GM06990 (cell line): ENCODE data around the gene ACOT7.
A peak's percentile ranks its signal among the peaks of the same experiment; 100 is the strongest.

ENCODE experiments used
- DNase-seq: peaks from one replicate; pipeline ENCODE4 v3.0.0-alpha.2; 2011; ENCODE audit not compliant: insufficient read length; ENCODE audit errors: extremely low read depth
- H3K27me3 ChIP-seq: replicated peaks from 2 replicates; pipeline ENCODE4 v1.6.0; 2011; ENCODE audit warnings: low read length; ENCODE audit not compliant: control insufficient read depth, insufficient read depth
- H3K36me3 ChIP-seq: 2 replicates; pipeline ENCODE4 v1.5.1; 2011; ENCODE audit warnings: low read length; ENCODE audit not compliant: control insufficient read depth, insufficient read depth
- H3K4me3 ChIP-seq: replicated peaks from 2 replicates; pipeline ENCODE4 v1.5.1; 2011; ENCODE audit warnings: low read depth, mild to moderate bottlenecking, control low read depth, low read length
- CTCF ChIP-seq: IDR thresholded peaks from 2 replicates; pipeline ENCODE4 v1.5.1; 2011; ENCODE audit warnings: low read length, control low read depth, mild to moderate bottlenecking, inconsistent platforms; ENCODE audit not compliant: insufficient read depth, poor library complexity, severe bottlenecking

Gene ACOT7

GRCh38 chr1:6244401-6245049 is 149.0 kb downstream of the ACOT7 start:
- Histone ChIP-seq H3K4me3 (no peak overlapping the region), H3K27me3 (peaks cover 10% of the 10 kb centered on the region), H3K36me3 (no peaks in the 10 kb centered on the region)
- peak; percentile 15 for DNase-seq
- TF ChIP-seq CTCF: no peak

GRCh38 chr1:6243993-6244392 is 149.6 kb downstream of the ACOT7 start, which contains the start of gene HES3:
HES3 (plus strand) TSS chr1:6244179; CDS start chr1:6244366, 187 bp downstream.
- no peak within 1 kb of the TSS for H3K4me3 ChIP-seq
- no peak for TF ChIP-seq CTCF
- H3K27me3 ChIP-seq: peaks cover 10% of the 10 kb centered on the region
- H3K36me3 ChIP-seq: no peaks in the 10 kb centered on the region
- DNase-seq: peak; percentile 15

- no peak overlapping the region for H3K4me3 ChIP-seq
- no peak for TF ChIP-seq CTCF
- no peaks in the 10 kb centered on the region for H3K36me3 ChIP-seq
- peak; percentile 6 for DNase-seq
- peaks cover 10% of the 10 kb centered on the region for H3K27me3 ChIP-seq
Measured at GRCh38 chr1:6243053-6243834, 150.3 kb downstream of the ACOT7 start.

GRCh38 chr1:6241887-6242740 is 151.5 kb downstream of the ACOT7 start:
- Histone ChIP-seq H3K4me3 (no peak overlapping the region), H3K27me3 (peaks cover 10% of the 10 kb centered on the region)
- no peak for TF ChIP-seq CTCF

GRCh38 chr1:6241107-6241886 is 152.3 kb downstream of the ACOT7 start:
- Histone ChIP-seq H3K4me3 (no peak overlapping the region), H3K27me3 (peaks cover 10% of the 10 kb centered on the region), H3K36me3 (no peaks in the 10 kb centered on the region)
- no peak for TF ChIP-seq CTCF
- no peak for DNase-seq

More at GRCh38 chr1:6241887-6242740, 151.5 kb downstream of the ACOT7 start:
- peak; percentile 13 for DNase-seq
- H3K36me3 ChIP-seq: no peaks in the 10 kb centered on the region
